ENCODE results near the gene VPS8. TPM values are rescaled to one million over a fixed set of nuclear protein-coding genes. Genes with fewer than 3 reads are reported as not detected.

VPS8 gene
- total RNA-seq, 6 experiments from 2014 or later: 26.8 to 34.8 (median 33.0) TPM

DNA sequence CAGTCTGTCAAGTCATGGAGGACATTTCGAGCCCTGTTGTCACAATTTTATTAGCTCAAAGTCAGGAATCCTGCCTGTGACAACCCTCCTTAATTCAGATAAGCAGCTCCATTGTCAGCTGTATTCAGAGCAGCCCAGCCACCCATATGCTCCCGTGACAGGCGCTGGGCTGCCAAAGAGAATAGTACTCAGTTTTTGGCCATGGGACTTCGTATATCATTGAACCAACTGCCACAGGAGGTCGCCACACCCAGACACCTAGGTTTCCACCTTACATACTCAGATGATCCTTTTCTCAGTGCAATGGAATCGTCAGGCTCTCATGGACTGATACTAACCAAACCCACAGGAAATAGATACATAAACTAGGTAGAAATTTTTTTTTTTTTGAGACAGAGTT lies 240.7 kb downstream of the VPS8 start:
- Mint-ChIP-seq H3K4me1 (ENCODE audit: low read depth) (peaks cover 7% of the 10 kb centered on the region; the same call in 1 of the 2 replicates), H3K9me3 (peaks cover 10% of the 10 kb centered on the region), H3K27ac (no peak overlapping the region), H3K27me3 (ENCODE audit: insufficient read depth) (no peaks in the 10 kb centered on the region; the same call in 1 of the 2 replicates), H3K4me3 (no peak overlapping the region), H3K36me3 (ENCODE audit: low read depth) (peaks cover 45% of the 10 kb centered on the region)
- no peak for DNase-seq
- TF ChIP-seq CTCF (IDR thresholded peaks at IDR 0.05): no peak

GRCh38 chr3:185056908-185057307 lies 244.9 kb downstream of the VPS8 start:
- DNase-seq: no peak
- Mint-ChIP-seq H3K27me3 (ENCODE audit: insufficient read depth) (no peaks in the 10 kb centered on the region; the same call in 1 of the 2 replicates), H3K4me3 (no peak overlapping the region), H3K36me3 (ENCODE audit: low read depth) (peaks cover 36% of the 10 kb centered on the region), H3K4me1 (ENCODE audit: low read depth) (no peaks in the 10 kb centered on the region), H3K9me3 (peaks cover 23% of the 10 kb centered on the region), H3K27ac (no peak overlapping the region)
- no peak for TF ChIP-seq CTCF (IDR thresholded peaks at IDR 0.05)

DNA sequence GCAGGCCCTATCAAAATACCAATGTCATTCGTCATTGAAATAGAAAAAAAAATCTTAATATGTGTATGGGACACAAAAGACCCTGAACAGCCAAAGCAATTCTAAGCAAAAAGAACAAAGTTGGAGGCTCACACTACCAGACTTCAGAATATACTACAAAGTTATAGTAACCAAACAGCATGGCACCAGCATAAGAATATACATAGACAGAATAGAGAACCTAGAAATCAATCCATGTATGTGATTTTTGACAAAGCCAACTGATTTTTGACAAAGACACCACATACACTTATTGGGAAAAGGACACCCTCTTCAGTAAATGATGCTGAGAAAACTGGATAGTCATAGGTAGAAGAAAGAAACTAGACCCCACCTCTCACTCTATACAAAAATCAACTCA lies 245.9 kb downstream of the VPS8 start:
- no peaks in the 10 kb centered on the region for H3K4me1 Mint-ChIP-seq (ENCODE audit: low read depth)
- no peak overlapping the region for H3K27ac Mint-ChIP-seq
- H3K4me3 Mint-ChIP-seq: no peak overlapping the region
- no peak for DNase-seq
- peaks cover 27% of the 10 kb centered on the region for H3K36me3 Mint-ChIP-seq (ENCODE audit: low read depth)
- TF ChIP-seq CTCF (IDR thresholded peaks at IDR 0.05): no peak
- H3K9me3 Mint-ChIP-seq: peaks cover 23% of the 10 kb centered on the region
- no peaks in the 10 kb centered on the region; the same call in 1 of the 2 replicates for H3K27me3 Mint-ChIP-seq (ENCODE audit: insufficient read depth)

DNA sequence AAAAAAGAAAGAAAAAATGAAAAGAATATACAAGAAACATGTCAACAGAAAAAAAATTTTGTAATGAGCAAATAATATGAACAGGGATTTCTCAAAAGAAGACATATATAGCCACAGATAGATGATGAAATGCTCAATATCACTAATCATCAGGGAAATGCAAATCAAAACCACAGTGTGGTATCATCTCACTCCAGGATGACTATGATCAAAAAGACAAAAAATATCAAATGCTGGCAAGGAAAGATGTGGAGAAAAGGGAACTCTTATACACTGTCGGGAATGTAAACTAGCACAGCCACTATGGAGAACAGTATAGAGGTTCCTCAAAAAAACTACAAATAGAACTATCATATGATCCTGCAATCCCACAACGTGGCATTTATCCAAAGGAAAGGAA lies 246.8 kb downstream of the VPS8 start:
- Mint-ChIP-seq H3K36me3 (ENCODE audit: low read depth) (peaks cover 27% of the 10 kb centered on the region), H3K4me1 (ENCODE audit: low read depth) (no peaks in the 10 kb centered on the region), H3K9me3 (peaks cover 23% of the 10 kb centered on the region)

DNA sequence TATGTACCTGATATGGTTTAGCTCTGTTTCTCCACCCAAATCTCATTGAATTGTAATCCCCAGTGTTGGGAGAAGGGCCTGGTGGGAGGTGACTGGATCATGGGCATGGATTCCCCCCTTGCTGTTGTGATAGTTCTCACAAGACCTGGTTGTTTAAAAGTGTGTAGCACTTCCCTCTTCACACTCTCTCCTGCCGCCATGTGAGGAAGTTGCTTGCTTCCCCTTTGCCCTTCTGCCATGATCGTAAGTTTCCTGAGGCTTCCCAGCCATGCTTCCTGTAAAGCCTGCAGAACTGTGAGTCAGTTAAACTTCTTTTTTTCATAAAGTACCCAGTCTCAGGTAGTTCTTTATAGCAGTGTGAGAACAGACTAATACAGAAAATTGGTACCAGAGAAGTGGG lies 247.8 kb downstream of the VPS8 start:
- no peak for TF ChIP-seq CTCF (IDR thresholded peaks at IDR 0.05)

More for the DNA sequence above, 246.8 kb downstream of the VPS8 start:
- no peak for TF ChIP-seq CTCF (IDR thresholded peaks at IDR 0.05)
- Mint-ChIP-seq H3K27ac (no peak overlapping the region), H3K27me3 (ENCODE audit: insufficient read depth) (no peaks in the 10 kb centered on the region; the same call in 1 of the 2 replicates), H3K4me3 (no peak overlapping the region)
- DNase-seq: no peak

GRCh38 chr3:185060655-185061054 lies 248.7 kb downstream of the VPS8 start:
- DNase-seq: no peak
- Mint-ChIP-seq H3K4me1 (ENCODE audit: low read depth) (no peaks in the 10 kb centered on the region), H3K27ac (no peak overlapping the region), H3K27me3 (ENCODE audit: insufficient read depth) (no peaks in the 10 kb centered on the region; the same call in 1 of the 2 replicates), H3K4me3 (no peak overlapping the region), H3K36me3 (ENCODE audit: low read depth) (peaks cover 20% of the 10 kb centered on the region), H3K9me3 (peaks cover 23% of the 10 kb centered on the region)
- no peak for TF ChIP-seq CTCF (IDR thresholded peaks at IDR 0.05)

More for the DNA sequence above, 247.8 kb downstream of the VPS8 start:
- H3K4me3 Mint-ChIP-seq: no peak overlapping the region
- no peak overlapping the region for H3K27ac Mint-ChIP-seq
- peaks cover 23% of the 10 kb centered on the region for H3K9me3 Mint-ChIP-seq
- no peak for DNase-seq
- H3K36me3 Mint-ChIP-seq (ENCODE audit: low read depth): peaks cover 27% of the 10 kb centered on the region
- no peaks in the 10 kb centered on the region for H3K4me1 Mint-ChIP-seq (ENCODE audit: low read depth)
- no peaks in the 10 kb centered on the region; the same call in 1 of the 2 replicates for H3K27me3 Mint-ChIP-seq (ENCODE audit: insufficient read depth)
